ENCODE results near the gene SLC2A4.

- no peak for TF ChIP-seq ZNF274 (IDR thresholded peaks at IDR 0.05; ENCODE audit: low read depth, low read length)
- no peak for TF ChIP-seq YY1 (IDR thresholded peaks at IDR 0.05; ENCODE audit: insufficient read depth, insufficient read length)
- no peak for TF ChIP-seq SUZ12 (IDR thresholded peaks at IDR 0.05; ENCODE audit: extremely low read depth, insufficient read depth, insufficient read length)
These were observed 10.7 kb downstream of the SLC2A4 start for GRCh38 chr17:7292194-7292593.
